Measurements from ENCODE around the gene MBTPS1. TPM values are rescaled to one million over a fixed set of nuclear protein-coding genes. Genes with fewer than 3 reads are reported as not detected.

Gene MBTPS1
- total and polyA plus RNA-seq, 2 experiments from 2014 or later: 18.1 to 49.3 TPM

- TF ChIP-seq REST (IDR thresholded peaks at IDR 0.05; ENCODE audit: unreplicated experiment) (no peak), CTCF (conservative IDR thresholded peaks at IDR 0.05; ENCODE audit: low read depth in 2 of 2) (no peak), ZNF331 (CRISPR knock-in tag; IDR thresholded peaks at IDR 0.05; ENCODE audit: low read depth) (no peak), CREB1 (CRISPR knock-in tag; IDR thresholded peaks at IDR 0.05; ENCODE audit: low read depth) (no peak)
These were observed 42.0 kb downstream of the MBTPS1 start (continued) for GRCh38 chr16:84074721-84075120.

GRCh38 chr16:84072014-84072413 lies 44.7 kb downstream of the MBTPS1 start:
- H4K20me1 ChIP-seq (replicated peaks; ENCODE audit: insufficient read depth): no peaks in the 10 kb centered on the region
- ATAC-seq (no peak), DNase-seq (ENCODE audit: low spot score) (no peak)
- H3K4me2 ChIP-seq: no peak overlapping the region
- Mint-ChIP-seq H3K4me1 (no peaks in the 10 kb centered on the region), H3K36me3 (ENCODE audit: low read depth) (peaks cover 53% of the 10 kb centered on the region), H3K9me3 (no peaks in the 10 kb centered on the region), H3K27ac (no peak overlapping the region), H3K4me3 (no peak overlapping the region), H3K27me3 (ENCODE audit: insufficient read depth, low read depth, poor library complexity) (no peaks in the 10 kb centered on the region)
- H3K9me2 ChIP-seq (ENCODE audit: insufficient read depth): no peaks in the 10 kb centered on the region
- H3K27me3 ChIP-seq (ENCODE audit: insufficient read depth): no peaks in the 10 kb centered on the region
- no peak overlapping the region for H3K4me3 ChIP-seq
- no peaks in the 10 kb centered on the region for H3K4me1 ChIP-seq (ENCODE audit: insufficient read depth)
- no peak overlapping the region for H3K27ac ChIP-seq (ENCODE audit: low read depth)
- H2AFZ ChIP-seq: no peak overlapping the region
- no peaks in the 10 kb centered on the region for H3K79me2 ChIP-seq (replicated peaks; ENCODE audit: insufficient read depth)
- no peaks in the 10 kb centered on the region for H3F3A ChIP-seq (replicated peaks; ENCODE audit: low read depth)
- peaks cover 20% of the 10 kb centered on the region; the same call in 1 of the 2 replicates for H3K36me3 ChIP-seq (ENCODE audit: insufficient read depth)
- no peak for TF ChIP-seq STAT1 (IDR thresholded peaks at IDR 0.05; ENCODE audit: unreplicated experiment)
- TF ChIP-seq ETS1 (IDR thresholded peaks at IDR 0.05): no peak
- no peak for TF ChIP-seq ZNF462 (CRISPR knock-in tag; IDR thresholded peaks at IDR 0.05)
- TF ChIP-seq CREB1 (CRISPR knock-in tag; IDR thresholded peaks at IDR 0.05; ENCODE audit: low read depth): no peak
- TF ChIP-seq EZH2phosphoT487 (IDR thresholded peaks at IDR 0.05; ENCODE audit: unreplicated experiment): no peak
- TF ChIP-seq CTCF (conservative IDR thresholded peaks at IDR 0.05; ENCODE audit: low read depth in 2 of 2): no peak
- TF ChIP-seq POLR2AphosphoS5 (IDR thresholded peaks at IDR 0.05; ENCODE audit: low read depth): no peak
- TF ChIP-seq NANOG (IDR thresholded peaks at IDR 0.05; ENCODE audit: borderline replicate concordance): no peak
- no peak for TF ChIP-seq ZNF331 (CRISPR knock-in tag; IDR thresholded peaks at IDR 0.05; ENCODE audit: low read depth)

Measured in GM23338 (cell line).